K562 (cell line): ENCODE measurements around the gene SLFNL1. TPM values are rescaled to one million over a fixed set of nuclear protein-coding genes. Genes with fewer than 3 reads are reported as not detected.

Source experiments
- ADNP ChIP-seq: fragments of 200-800 bp; sonication (Bioruptor generic); IDR thresholded peaks from 2 replicates; pipeline ENCODE4 v1.6.1; 2016; ENCODE audit warnings: missing genetic modification characterization, missing compliant biosample characterization
- BCOR ChIP-seq: fragments of 450-650 bp; IDR thresholded peaks from 2 replicates; pipeline ENCODE4 v1.6.1; 2016
- CBX1 ChIP-seq: sonication (generic); IDR thresholded peaks from 2 replicates; pipeline ENCODE4 v1.6.1; 2016; ENCODE audit warnings: antibody characterized with exemption, low read depth, mild to moderate bottlenecking
- CBX5 ChIP-seq: IDR thresholded peaks from 2 replicates; pipeline ENCODE4 v1.6.1; 2014; ENCODE audit warnings: low read depth, borderline replicate concordance
- CTBP1 ChIP-seq: fragments of 450-650 bp; IDR thresholded peaks from 2 replicates; pipeline ENCODE4 v1.6.1; 2016; ENCODE audit warnings: borderline replicate concordance
- DDX20 ChIP-seq: fragments of 450-650 bp; IDR thresholded peaks from 2 replicates; pipeline ENCODE4 v1.6.1; 2016; ENCODE audit warnings: missing genetic modification characterization, low read depth, mild to moderate bottlenecking, missing compliant biosample characterization, moderate library complexity
- E2F1 ChIP-seq: sonication (generic); formaldehyde crosslinking; IDR thresholded peaks from 2 replicates; pipeline ENCODE4 v1.8.1; 2023; ENCODE audit warnings: mild to moderate bottlenecking, missing genetic modification reagents, moderate library complexity
- FOS ChIP-seq: IDR thresholded peaks from 3 replicates; pipeline ENCODE4 v1.6.1; 2011; ENCODE audit not compliant: insufficient read length; ENCODE audit errors: extremely low read depth
- GTF2E2 ChIP-seq: fragments of 200-800 bp; sonication (Bioruptor generic); IDR thresholded peaks from 2 replicates; pipeline ENCODE4 v1.6.1; 2016; ENCODE audit warnings: missing genetic modification characterization, missing compliant biosample characterization
- GTF2F1 ChIP-seq: IDR thresholded peaks from 2 replicates; pipeline ENCODE4 v1.6.1; 2011; ENCODE audit warnings: low read depth, low read length, improper control_type of control experiment
- KDM5B ChIP-seq: fragments of 200-600 bp; sonication (generic); IDR thresholded peaks from 2 replicates; pipeline ENCODE4 v1.6.1; 2012; ENCODE audit warnings: low read depth, mild to moderate bottlenecking, moderate library complexity, low read length, control low read depth, inconsistent platforms; ENCODE audit not compliant: insufficient replicate concordance
- MLLT1 ChIP-seq, 2 experiments: fragments of 450-650 bp; IDR thresholded peaks; 2 replicates each; pipeline ENCODE4 v1.6.1; 2016
- NCOA1 ChIP-seq: fragments of 450-650 bp; IDR thresholded peaks from 2 replicates; pipeline ENCODE4 v1.6.1; 2016; ENCODE audit warnings: low read depth
- NEUROD1 ChIP-seq: fragments of 150-350 bp; IDR thresholded peaks from 2 replicates; pipeline ENCODE4 v1.6.1; 2014; ENCODE audit warnings: borderline replicate concordance, low read length, low read depth; ENCODE audit not compliant: partially characterized antibody
- NFIC ChIP-seq: fragments of 450-650 bp; IDR thresholded peaks from 2 replicates; pipeline ENCODE4 v1.6.1; 2017; ENCODE audit warnings: mild to moderate bottlenecking, inconsistent platforms
- POLR2A ChIP-seq: fragments of 450-650 bp; conservative IDR thresholded peaks from 2 replicates; pipeline ENCODE4 v1.6.1; 2016
- PTTG1 ChIP-seq: fragments of 450-650 bp; IDR thresholded peaks from 2 replicates; pipeline ENCODE4 v1.6.1; 2016; ENCODE audit warnings: low read depth, mild to moderate bottlenecking, missing genetic modification characterization, missing compliant biosample characterization
- RBM25 ChIP-seq: fragments of 200-400 bp; formaldehyde crosslinking; IDR thresholded peaks from 2 replicates; pipeline ENCODE4 v1.6.1; 2018; ENCODE audit warnings: low read length, low read depth, moderate library complexity; ENCODE audit not compliant: severe bottlenecking
- RFX7 ChIP-seq: fragments of 250-450 bp; sonication (Bioruptor Pico); IDR thresholded peaks from 2 replicates; pipeline ENCODE4 v1.5.1; 2021; ENCODE audit warnings: mild to moderate bottlenecking
- SRSF7 ChIP-seq: fragments of 200-400 bp; formaldehyde crosslinking; optimal IDR thresholded peaks from 2 replicates; pipeline ENCODE3; 2017; ENCODE audit warnings: mild to moderate bottlenecking, low read depth, low read length
- TRIM24 ChIP-seq, 2 experiments: fragments of 450-650 bp; IDR thresholded peaks; 2 replicates each; pipeline ENCODE4 v1.6.1; 2016
- ZBTB17 ChIP-seq: fragments of 450-650 bp; formaldehyde crosslinking; IDR thresholded peaks from 2 replicates; pipeline ENCODE4 v1.4.0; 2020; ENCODE audit warnings: mild to moderate bottlenecking
- ZNF586 ChIP-seq: fragments of 450-650 bp; formaldehyde crosslinking; conservative IDR thresholded peaks from 2 replicates; pipeline ENCODE4 v1.4.0; 2020; ENCODE audit warnings: mild to moderate bottlenecking, moderate library complexity
- polyA plus RNA-seq, 8 experiments: library from polyadenylated mRNA; depleted of rRNA in 4 of 8; stranded (reverse) in 5 of 8; unstranded in 3 of 8; fragments of >200 nt; fragmentation: Nextera tagmentation in 2 of 8; fragmentation: Illumina TruSeq in 1 of 8; extraction: Ambion mirVana in 2 of 8; extraction: Trizol in 1 of 8; gene quantifications; 2 replicates each; pipeline versions ENCODE4 v1.2.1 to v1.2.3, GENCODE V29; 2011 to 2014; ENCODE audit warnings: inconsistent platforms in 1 of 8, missing spikeins in 1 of 8
- total RNA-seq, 7 experiments: library from RNA; depleted of rRNA in 6 of 7; stranded (reverse); fragments of >200 nt in 6 of 7; fragmentation: Illumina TruSeq in 2 of 7; extraction: Trizol in 2 of 7; gene quantifications; 2 replicates each; pipeline versions ENCODE4 v1.2.1 to v1.2.3, GENCODE V29; 2011 to 2021; ENCODE audit warnings: low replicate concordance in 1 of 7
- TF ChIP-seq, protein P1 (sequence below): fragments of 200-800 bp; sonication (Bioruptor generic); IDR thresholded peaks from 2 replicates; pipeline ENCODE4 v1.6.1; 2017; ENCODE audit warnings: missing genetic modification characterization, missing compliant biosample characterization
- TF ChIP-seq, protein P2 (sequence below): sonication (generic); formaldehyde crosslinking; IDR thresholded peaks from 2 replicates; pipeline ENCODE4 v1.8.1; 2023; ENCODE audit warnings: mild to moderate bottlenecking, missing genetic modification reagents

Gene SLFNL1
- total and polyA plus RNA-seq, 9 of the 15 experiments (the other 6 are each of a cell fraction or from before 2014, with no cell fraction given) = 0.05 to 0.14 (median 0.06) TPM; not detected in 5

DNA sequence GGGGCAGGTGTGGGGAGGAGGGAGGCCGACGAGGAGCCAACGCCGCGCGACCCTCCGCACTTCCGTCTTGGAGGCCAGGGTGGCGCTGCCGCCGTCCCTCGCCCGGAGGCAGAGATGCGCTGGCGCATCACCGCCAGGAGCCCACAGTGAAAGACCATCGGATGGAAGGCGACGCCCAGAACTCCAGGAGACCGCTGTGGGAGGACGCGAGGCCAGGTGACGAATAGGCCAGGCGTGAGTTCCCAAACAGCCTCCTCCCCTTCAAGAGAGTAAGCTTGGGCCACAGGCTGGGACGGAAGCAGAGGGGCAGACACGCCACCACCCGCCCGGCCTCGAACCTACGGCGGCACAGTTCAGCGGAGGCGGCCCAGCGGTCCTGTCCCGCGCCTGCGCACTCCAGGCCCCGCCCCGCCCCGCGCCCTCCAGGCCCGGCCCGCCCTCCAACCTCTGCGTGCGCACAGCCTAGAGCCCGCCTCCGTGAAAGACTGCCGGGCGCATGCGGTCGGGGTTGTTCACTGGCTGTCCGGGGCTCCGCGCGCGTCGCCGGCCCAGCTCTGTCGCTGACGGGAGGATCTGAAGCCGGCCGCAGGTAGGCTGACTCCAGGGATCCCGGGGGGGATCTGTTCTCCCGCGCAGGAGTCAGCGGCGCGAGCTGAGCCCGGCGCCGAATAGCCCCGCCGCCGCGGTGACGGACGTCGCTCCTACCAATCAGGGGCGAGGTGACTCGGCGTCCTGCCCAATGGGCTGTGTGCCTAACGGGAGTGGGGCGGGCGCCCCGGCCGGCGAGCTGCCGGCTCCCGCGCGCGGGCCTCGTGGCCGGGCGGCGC is 42.1 kb downstream of the SLFNL1 start, which contains the start of gene CTPS1 (continued):
- TF ChIP-seq MLLT1 (IDR thresholded peaks at IDR 0.05) = peak in 1 of 2 experiments; percentile 11; a peak in 1 of 4 replicates
- no peak for TF ChIP-seq ZBTB17 (CRISPR knock-in tag)
- TF ChIP-seq POLR2A = peak; percentile 97
- TF ChIP-seq GTF2F1 = peak; percentile 74
- TF ChIP-seq, protein P1, sequence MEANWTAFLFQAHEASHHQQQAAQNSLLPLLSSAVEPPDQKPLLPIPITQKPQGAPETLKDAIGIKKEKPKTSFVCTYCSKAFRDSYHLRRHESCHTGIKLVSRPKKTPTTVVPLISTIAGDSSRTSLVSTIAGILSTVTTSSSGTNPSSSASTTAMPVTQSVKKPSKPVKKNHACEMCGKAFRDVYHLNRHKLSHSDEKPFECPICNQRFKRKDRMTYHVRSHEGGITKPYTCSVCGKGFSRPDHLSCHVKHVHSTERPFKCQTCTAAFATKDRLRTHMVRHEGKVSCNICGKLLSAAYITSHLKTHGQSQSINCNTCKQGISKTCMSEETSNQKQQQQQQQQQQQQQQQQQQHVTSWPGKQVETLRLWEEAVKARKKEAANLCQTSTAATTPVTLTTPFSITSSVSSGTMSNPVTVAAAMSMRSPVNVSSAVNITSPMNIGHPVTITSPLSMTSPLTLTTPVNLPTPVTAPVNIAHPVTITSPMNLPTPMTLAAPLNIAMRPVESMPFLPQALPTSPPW (CRISPR knock-in tag) = peak; percentile 76
- peak; percentile 86 for TF ChIP-seq NEUROD1
- TF ChIP-seq CBX5 = no peak
- TF ChIP-seq, protein P2, sequence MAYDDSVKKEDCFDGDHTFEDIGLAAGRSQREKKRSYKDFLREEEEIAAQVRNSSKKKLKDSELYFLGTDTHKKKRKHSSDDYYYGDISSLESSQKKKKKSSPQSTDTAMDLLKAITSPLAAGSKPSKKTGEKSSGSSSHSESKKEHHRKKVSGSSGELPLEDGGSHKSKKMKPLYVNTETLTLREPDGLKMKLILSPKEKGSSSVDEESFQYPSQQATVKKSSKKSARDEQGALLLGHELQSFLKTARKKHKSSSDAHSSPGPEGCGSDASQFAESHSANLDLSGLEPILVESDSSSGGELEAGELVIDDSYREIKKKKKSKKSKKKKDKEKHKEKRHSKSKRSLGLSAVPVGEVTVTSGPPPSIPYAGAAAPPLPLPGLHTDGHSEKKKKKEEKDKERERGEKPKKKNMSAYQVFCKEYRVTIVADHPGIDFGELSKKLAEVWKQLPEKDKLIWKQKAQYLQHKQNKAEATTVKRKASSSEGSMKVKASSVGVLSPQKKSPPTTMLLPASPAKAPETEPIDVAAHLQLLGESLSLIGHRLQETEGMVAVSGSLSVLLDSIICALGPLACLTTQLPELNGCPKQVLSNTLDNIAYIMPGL = no peak
- TF ChIP-seq ZNF586 (CRISPR knock-in tag) = no peak
- peak; percentile 93; the same call in 1 of the 2 replicates for TF ChIP-seq GTF2E2 (tag)
- TF ChIP-seq CBX1 = peak; percentile 87; the same call in 1 of the 2 replicates
- peak; percentile 78 for TF ChIP-seq CTBP1
- TF ChIP-seq TRIM24 (IDR thresholded peaks at IDR 0.05) = no peak
- no peak for TF ChIP-seq NCOA1
- TF ChIP-seq SRSF7 = no peak
- peak; percentile 97 for TF ChIP-seq FOS
- no peak for TF ChIP-seq DDX20
- TF ChIP-seq BCOR = peak; percentile 67
- no peak for TF ChIP-seq PTTG1 (tag)
- TF ChIP-seq E2F1 (CRISPR knock-in tag) = peak; percentile 86
- TF ChIP-seq KDM5B = peak; percentile 51
- peak; percentile 100 for TF ChIP-seq RBM25
- TF ChIP-seq ADNP (tag) = peak; percentile 94
- peak; percentile 38; the same call in 1 of the 2 replicates for TF ChIP-seq NFIC
- TF ChIP-seq RFX7 = no peak
